ENCODE results near the gene SF1.

Gene SF1

GRCh38 chr11:64723117-64723906 lies 55.0 kb downstream of the SF1 start, which contains the start of gene NRXN2:
TSS of gene NRXN2 (minus strand) at chr11:64723197. CDS start at chr11:64713699, 9,498 bp downstream.
- no peak for DNase-seq

- no peak for DNase-seq
Observed at GRCh38 chr11:64722141-64723065, 55.9 kb downstream of the SF1 start.

DNA sequence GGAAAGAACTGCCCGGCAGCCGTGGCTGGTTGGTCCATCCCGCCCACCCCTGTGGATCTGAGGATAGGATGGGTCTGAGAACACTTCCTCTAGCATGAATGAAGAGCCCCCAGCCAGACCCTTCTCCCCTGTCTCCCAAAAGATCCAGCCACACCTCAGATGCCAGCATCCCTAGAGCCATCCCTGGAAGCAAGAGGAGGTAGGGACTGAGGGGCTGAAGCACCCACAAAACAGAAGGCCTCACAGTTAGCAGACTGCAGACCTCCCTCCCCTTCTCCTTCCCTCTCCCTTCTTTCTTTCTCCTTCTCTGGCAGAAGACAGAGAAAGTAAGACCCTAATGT lies 57.0 kb downstream of the SF1 start:
- DNase-seq = no peak

- no peak for DNase-seq
Observed at GRCh38 chr11:64720640-64721358, 57.5 kb downstream of the SF1 start.

- no peak for DNase-seq
Observed at GRCh38 chr11:64720167-64720566, 58.2 kb downstream of the SF1 start.

DNA sequence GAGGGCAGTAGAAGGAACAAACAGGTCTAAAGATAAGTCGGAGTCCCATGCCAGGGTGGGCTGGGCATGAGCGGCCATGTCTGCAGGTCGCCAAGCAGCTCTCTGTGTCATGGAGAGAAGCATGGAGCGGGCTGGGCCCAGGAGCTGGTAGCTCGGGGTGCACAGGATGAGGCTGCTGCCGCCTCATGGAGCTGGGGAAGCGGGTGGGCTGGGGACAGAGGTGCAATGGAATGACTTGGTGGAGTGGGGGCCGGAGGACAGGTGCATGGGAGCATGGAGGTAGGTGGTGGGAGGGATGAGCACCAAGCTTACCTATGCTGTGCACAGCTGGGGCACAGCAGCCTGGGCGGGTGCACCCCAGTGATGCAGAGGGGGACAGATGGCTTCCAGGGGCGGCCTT lies 58.9 kb downstream of the SF1 start:
- no peak for DNase-seq

DNA sequence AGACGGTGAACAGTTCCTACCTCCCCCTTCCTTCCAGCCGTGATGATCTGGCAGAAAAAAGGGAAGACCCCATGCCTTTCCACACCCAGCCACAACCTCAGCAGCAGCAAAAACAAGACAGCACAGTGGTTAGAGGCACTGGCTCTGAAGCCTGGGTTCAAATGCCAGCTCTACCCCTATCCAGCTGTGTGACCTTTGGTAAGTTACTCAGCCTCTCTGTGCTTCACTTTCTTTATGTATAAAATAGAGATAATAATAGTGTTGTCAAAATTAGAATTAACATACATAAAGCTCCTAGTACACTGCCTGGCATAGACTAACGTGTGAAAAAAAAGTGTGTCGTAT lies 59.6 kb downstream of the SF1 start:
- DNase-seq = no peak

- no peak for DNase-seq
Observed at GRCh38 chr11:64718084-64718779, 60.1 kb downstream of the SF1 start.

DNA sequence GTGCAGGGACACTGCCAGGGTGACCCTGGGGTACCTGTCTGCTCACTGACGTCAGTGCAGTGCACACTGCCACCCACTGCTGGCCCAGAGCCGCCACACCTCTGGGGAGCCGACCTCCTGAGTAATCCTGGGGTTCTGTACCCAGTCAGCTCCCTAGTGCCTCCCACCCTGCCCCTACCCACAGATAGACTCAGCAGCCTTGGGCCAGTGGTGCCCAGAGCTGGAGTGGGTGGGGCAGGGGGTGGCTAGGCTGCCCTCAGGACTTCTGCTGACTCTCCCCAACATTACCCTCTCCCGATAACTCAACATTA lies 61.1 kb downstream of the SF1 start:
- DNase-seq = no peak

DNA sequence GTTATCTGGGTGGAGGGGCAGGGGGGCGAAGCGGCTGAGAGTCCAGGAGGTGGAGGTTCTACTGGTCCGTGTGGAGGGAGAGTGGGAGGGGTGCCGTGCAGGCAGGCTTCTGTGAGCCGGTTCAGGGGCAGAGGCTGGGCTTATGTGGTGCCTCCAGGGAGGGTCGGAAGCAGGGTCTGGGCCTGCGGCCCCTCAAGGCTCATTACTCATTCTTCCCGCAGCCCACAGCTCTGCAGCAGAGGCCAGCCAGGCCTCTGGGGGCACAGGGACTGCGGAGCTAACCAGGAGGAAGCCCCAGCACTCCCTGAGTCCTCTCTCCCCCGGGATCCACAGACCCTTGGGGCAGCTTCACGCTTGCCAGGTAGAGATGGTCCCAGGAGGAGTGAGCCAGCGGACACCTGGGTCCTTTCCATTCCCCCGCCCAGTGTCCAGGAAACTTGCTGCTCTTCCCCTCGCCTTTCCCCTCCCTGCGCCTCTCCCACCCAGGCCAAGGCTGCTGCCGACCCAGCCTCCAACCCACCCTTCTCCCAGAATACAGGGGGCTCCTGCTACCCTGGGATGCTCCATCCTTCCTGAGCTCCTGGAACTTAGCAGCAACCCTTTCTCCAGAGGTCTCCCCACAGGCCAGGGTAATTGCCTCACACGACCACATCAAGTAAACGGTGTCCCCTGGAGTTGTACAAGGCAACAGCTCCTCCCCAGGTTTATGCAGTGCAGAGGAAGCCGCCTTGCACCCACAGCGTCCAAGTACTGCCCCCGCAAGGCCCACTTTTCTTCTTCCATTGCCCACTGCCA lies 61.7 kb downstream of the SF1 start:
- no peak for DNase-seq

GRCh38 chr11:64715756-64716472 lies 62.4 kb downstream of the SF1 start:
- no peak for DNase-seq

DNA sequence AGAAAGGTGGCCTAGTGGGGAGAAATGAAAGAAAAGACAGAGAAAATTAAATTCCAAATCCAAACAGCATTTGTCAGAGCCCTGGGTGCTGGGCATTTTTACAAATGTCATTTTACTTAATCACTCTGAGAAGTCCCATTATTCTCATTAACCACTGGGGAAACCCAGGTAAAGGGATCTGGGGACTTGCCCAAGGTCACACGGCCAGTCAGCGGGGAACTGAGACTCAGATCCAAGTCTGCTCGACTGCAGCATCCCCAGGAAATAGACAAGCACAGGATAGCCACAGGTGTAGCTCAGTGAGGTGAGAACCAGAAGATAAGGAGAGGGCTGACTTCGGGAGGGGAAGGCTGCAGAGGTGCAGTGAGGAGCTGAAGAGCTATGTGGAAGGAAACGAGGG lies 63.2 kb downstream of the SF1 start:
- DNase-seq = no peak

- DNase-seq = no peak
Observed at GRCh38 chr11:64714666-64715065, 63.7 kb downstream of the SF1 start.

Data from NCI-H1436 treated with DMSO at 0.1 percent for 48 hours (cell line).